ENCODE results near the gene PSD4. TPM values are rescaled to one million over a fixed set of nuclear protein-coding genes. Genes with fewer than 3 reads are reported as not detected.

PSD4 gene
- total RNA-seq, 1 experiment from 2014 or later: 46.6 TPM

DNA sequence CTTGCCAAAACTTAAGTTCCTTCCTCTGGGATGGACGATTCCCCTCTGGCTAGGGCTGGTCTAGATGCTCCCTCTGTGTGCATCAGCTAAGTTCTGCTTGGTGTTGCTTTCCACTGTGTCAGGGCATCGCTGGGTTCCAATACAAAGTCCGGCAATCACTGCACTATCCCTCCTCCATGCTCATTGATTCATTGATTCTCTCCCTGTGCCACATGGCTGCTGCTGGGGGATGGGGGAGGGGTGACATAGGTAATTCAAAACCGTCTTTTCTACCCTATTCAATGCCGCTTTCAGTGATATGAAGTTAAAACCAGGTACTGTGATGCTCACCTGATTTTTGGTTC, 23.5 kb upstream of the PSD4 start:
- no peaks in the 10 kb centered on the region for H3K9me2 ChIP-seq (replicated peaks; ENCODE audit: low read length)
- ATAC-seq (no peak), DNase-seq (no peak)
- H3K36me3 ChIP-seq (ENCODE audit: low read depth, low read length): no peaks in the 10 kb centered on the region
- intact Hi-C loops (cut with micrococcal nuclease): no loop called here
- POLR2A ChIA-PET (ENCODE audit: unreplicated experiment): no interaction called here
- no peak overlapping the region for H2AFZ ChIP-seq (ENCODE audit: low read length)
- TF ChIP-seq EZH2phosphoT487 (IDR thresholded peaks at IDR 0.05; ENCODE audit: borderline replicate concordance, low read length) (no peak), EZH2 (IDR thresholded peaks at IDR 0.05; ENCODE audit: low read length, unreplicated experiment) (no peak)
- TF ChIP-seq, protein P1, sequence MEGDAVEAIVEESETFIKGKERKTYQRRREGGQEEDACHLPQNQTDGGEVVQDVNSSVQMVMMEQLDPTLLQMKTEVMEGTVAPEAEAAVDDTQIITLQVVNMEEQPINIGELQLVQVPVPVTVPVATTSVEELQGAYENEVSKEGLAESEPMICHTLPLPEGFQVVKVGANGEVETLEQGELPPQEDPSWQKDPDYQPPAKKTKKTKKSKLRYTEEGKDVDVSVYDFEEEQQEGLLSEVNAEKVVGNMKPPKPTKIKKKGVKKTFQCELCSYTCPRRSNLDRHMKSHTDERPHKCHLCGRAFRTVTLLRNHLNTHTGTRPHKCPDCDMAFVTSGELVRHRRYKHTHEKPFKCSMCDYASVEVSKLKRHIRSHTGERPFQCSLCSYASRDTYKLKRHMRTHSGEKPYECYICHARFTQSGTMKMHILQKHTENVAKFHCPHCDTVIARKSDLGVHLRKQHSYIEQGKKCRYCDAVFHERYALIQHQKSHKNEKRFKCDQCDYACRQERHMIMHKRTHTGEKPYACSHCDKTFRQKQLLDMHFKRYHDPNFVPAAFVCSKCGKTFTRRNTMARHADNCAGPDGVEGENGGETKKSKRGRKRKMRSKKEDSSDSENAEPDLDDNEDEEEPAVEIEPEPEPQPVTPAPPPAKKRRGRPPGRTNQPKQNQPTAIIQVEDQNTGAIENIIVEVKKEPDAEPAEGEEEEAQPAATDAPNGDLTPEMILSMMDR (conservative IDR thresholded peaks at IDR 0.05; ENCODE audit: low read depth, low read length): no peak
- no peaks in the 10 kb centered on the region for H3F3A ChIP-seq (ENCODE audit: low read length, unreplicated experiment)
- no TSS peak for BruUV-seq (replicated peaks)
- H4K20me1 ChIP-seq (ENCODE audit: low read length): no peaks in the 10 kb centered on the region
- no peaks in the 10 kb centered on the region for H3K9me3 ChIP-seq (ENCODE audit: low read length)
- peaks cover 7% of the 10 kb centered on the region; the same call in 1 of the 2 replicates for H3K4me1 ChIP-seq (ENCODE audit: insufficient read depth, low read length)
- H3K9ac ChIP-seq (ENCODE audit: low read length): no peak overlapping the region
- CTCF ChIA-PET: interaction anchor here (1.2 kb wide), 1 partner anchor 12 kb away, joined by 5 read pairs; no protein-coding TSS in a partner anchor
- no peak overlapping the region for H3K27ac ChIP-seq (ENCODE audit: low read length)
- H3K4me2 ChIP-seq (ENCODE audit: low read length): no peak overlapping the region
- no peaks in the 10 kb centered on the region for H3K79me2 ChIP-seq (ENCODE audit: low read length)
- H3K27me3 ChIP-seq (ENCODE audit: low read length): no peaks in the 10 kb centered on the region
- no peak overlapping the region for H3K4me3 ChIP-seq (ENCODE audit: low read length)

DNA sequence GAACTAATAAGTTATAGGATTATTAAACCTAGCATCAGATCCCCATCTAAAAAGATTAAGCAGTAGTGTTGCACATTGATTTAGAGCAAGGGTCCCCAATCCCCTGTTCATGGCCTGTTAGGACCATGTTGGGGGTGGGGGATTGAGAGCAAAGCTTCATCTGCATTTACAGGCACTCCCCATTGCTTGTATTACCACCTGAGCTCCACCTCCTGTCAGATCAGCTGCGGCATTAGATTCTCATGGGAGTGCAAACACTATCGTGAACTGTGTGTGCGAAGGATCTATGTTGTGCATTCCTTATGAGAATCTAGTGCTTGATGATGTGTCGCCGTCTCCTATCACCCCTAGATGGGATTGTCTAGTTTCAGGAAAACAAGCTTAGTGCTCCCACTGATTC, 18.4 kb upstream of the PSD4 start:
- no peak for DNase-seq
- Histone ChIP-seq H4K20me1 (ENCODE audit: low read length) (no peaks in the 10 kb centered on the region), H3K79me2 (ENCODE audit: low read length) (peaks cover 25% of the 10 kb centered on the region), H3K4me3 (ENCODE audit: low read length) (no peak overlapping the region), H3K9me2 (replicated peaks; ENCODE audit: low read length) (no peaks in the 10 kb centered on the region), H3K27me3 (ENCODE audit: low read length) (no peaks in the 10 kb centered on the region), H2AFZ (ENCODE audit: low read length) (no peak overlapping the region), H3K36me3 (ENCODE audit: low read depth, low read length) (no peaks in the 10 kb centered on the region), H3F3A (ENCODE audit: low read length, unreplicated experiment) (no peaks in the 10 kb centered on the region), H3K4me1 (ENCODE audit: insufficient read depth, low read length) (peaks cover 30% of the 10 kb centered on the region), H3K27ac (ENCODE audit: low read length) (no peak overlapping the region), H3K4me2 (ENCODE audit: low read length) (no peak overlapping the region), H3K9me3 (ENCODE audit: low read length) (no peaks in the 10 kb centered on the region), H3K9ac (ENCODE audit: low read length) (no peak overlapping the region)
- TF ChIP-seq, protein P1 (conservative IDR thresholded peaks at IDR 0.05; ENCODE audit: low read depth, low read length): no peak
- no peak for TF ChIP-seq EZH2phosphoT487 (IDR thresholded peaks at IDR 0.05; ENCODE audit: borderline replicate concordance, low read length)
- TF ChIP-seq EZH2 (IDR thresholded peaks at IDR 0.05; ENCODE audit: low read length, unreplicated experiment): no peak
- intact Hi-C loops (cut with micrococcal nuclease): loop anchor here (5.0 kb wide), 1 partner anchor 737 kb away; the partner anchor contains the start of gene ACTR3
- BruUV-seq (replicated peaks): no TSS peak
- POLR2A ChIA-PET (ENCODE audit: unreplicated experiment): no interaction called here
- ATAC-seq: no peak
- CTCF ChIA-PET: interaction anchor here (1.8 kb wide), 1 partner anchor 17 kb away, joined by 5 read pairs; no protein-coding TSS in a partner anchor

DNA sequence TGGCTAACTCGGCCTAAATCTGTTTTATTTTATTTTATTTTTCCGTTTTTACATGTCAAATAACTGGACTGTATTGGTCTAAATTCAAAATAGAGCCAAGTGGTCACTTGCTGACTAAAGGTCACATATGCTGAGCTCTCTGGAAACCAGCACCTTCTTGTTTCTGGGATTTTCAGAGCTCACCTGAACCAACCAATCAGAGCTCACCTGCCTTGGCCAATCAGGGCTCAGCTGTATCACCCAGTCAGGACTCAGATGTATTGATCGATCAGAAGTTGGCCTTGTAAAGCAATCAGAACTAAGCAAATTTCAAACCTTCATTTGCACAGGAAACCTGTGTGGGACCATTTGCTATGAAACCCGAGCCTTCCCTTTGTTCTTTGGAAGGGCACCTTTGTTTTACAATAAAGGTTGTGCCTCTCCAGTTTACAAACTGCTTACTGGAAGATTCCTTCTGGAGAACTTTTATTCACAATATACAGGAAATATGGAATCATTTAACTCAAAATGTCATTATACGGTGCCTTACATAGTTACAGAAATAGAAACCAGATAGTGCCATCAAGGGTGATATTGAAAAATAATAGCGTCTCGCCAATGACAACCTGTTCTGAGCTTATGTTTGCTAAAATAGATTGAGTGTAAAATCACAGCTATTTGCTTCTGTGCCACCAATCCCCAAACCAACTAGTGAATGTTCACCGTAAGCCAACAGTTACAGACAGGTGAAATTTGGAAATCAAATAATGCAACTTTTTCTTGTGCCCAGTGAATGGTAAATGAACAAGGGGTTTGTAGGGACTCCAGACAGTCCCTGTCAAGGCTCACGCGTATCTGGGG, 17.3 kb upstream of the PSD4 start:
- TF ChIP-seq EZH2phosphoT487 (IDR thresholded peaks at IDR 0.05; ENCODE audit: borderline replicate concordance, low read length) (no peak), EZH2 (IDR thresholded peaks at IDR 0.05; ENCODE audit: low read length, unreplicated experiment) (no peak)
- TF ChIP-seq, protein P1 (conservative IDR thresholded peaks at IDR 0.05; ENCODE audit: low read depth, low read length): no peak

More for the DNA sequence above, 17.3 kb upstream of the PSD4 start:
- peak overlapping the region; percentile 59 for H3K4me3 ChIP-seq (ENCODE audit: low read length)
- peak overlapping the region; percentile 78 for H2AFZ ChIP-seq (ENCODE audit: low read length)
- no peaks in the 10 kb centered on the region for H3K9me3 ChIP-seq (ENCODE audit: low read length)
- no peaks in the 10 kb centered on the region for H3K27me3 ChIP-seq (ENCODE audit: low read length)
- ChIA-PET POLR2A (ENCODE audit: unreplicated experiment) (interaction anchor here (0.6 kb wide), 3 partner anchors 17 to 1988 kb away, joined by 3 read pairs; no protein-coding TSS in a partner anchor), CTCF (interaction anchor here (0.6 to 1.8 kb wide), 3 partner anchors 18 to 77 kb away, joined by 3 to 5 read pairs (median 3); no protein-coding TSS in a partner anchor)
- BruUV-seq (replicated peaks): TSS peak; percentile 49
- peak overlapping the region; percentile 61 for H3K27ac ChIP-seq (ENCODE audit: low read length)
- ATAC-seq: no peak
- no peaks in the 10 kb centered on the region for H3K9me2 ChIP-seq (replicated peaks; ENCODE audit: low read length)
- peaks cover 30% of the 10 kb centered on the region for H3K4me1 ChIP-seq (ENCODE audit: insufficient read depth, low read length)
- H3K36me3 ChIP-seq (ENCODE audit: low read depth, low read length): no peaks in the 10 kb centered on the region
- H3K79me2 ChIP-seq (ENCODE audit: low read length): peaks cover 28% of the 10 kb centered on the region
- H4K20me1 ChIP-seq (ENCODE audit: low read length): no peaks in the 10 kb centered on the region
- H3K9ac ChIP-seq (ENCODE audit: low read length): peak overlapping the region; percentile 60
- peak; percentile 28 for DNase-seq
- no peaks in the 10 kb centered on the region for H3F3A ChIP-seq (ENCODE audit: low read length, unreplicated experiment)
- intact Hi-C loops (cut with micrococcal nuclease): loop anchor here (1.0 to 5.0 kb wide), 2 partner anchors 18 to 736 kb away; partner anchors contain the start of gene ACTR3
- peak overlapping the region; percentile 81 for H3K4me2 ChIP-seq (ENCODE audit: low read length)

All from PC-3 (cell line).